UCSD-AML1 (cell line): Measurements from ENCODE around the gene LORICRIN.

Experiments used
- DNase-seq: peaks from one replicate; lab custom pipeline; 2025; ENCODE audit not compliant: unreplicated experiment; lab: John Stamatoyannopoulos, UW

The LORICRIN gene

DNA sequence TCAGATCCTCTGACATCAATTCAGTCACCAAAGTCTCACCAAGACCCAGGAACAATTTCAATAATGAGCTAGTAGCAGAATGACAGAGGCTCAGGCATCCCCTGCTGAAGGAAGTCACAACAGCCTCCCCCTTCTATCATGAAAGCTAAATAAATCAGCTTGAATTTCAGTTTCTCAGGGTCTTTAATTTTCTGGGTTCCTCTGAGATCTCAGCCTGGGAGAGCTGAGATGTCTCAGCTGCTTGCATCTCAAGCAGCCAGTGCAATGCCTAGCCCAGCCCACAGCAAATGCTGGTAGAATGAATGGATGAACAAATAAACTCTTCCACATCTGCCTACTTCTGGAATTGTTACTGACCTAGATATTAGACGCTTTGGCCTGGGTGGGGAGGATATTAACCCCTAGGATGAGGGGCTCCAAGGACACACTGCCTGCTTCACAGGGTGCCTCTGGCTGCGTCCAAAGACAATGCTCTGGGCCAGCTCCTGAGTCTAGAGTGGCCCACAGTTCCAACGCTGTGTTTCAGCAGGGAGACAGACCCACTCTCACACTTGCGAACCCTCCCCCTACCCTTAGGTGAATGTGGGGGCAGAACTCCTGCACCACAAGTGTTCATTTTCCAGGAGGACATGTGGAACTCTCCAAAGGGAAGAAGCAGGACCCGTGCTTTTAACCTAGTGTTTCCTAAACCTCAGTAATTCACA lies 11.2 kb upstream of the LORICRIN start:
- DNase-seq: no peak

DNA sequence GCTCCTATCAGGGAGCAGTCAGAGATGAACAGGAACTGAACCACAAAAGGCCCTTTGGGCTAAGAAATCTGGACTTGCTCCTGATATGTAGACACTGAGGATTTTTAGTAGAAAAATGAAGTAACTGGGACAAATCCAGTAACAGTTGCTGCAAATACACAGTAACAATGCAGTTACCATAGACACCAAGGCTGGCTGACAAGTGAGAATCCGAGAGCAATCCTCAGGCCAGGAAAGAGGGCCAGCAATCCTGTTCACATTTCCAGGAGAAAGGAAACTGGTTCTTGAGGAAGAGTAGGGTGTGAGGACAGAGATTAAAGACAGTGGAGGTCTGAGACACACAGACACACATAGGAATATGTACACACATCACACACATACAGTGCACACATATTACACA lies 9.3 kb upstream of the LORICRIN start:
- no peak for DNase-seq

- no peak for DNase-seq
Observed at GRCh38 chr1:153251087-153251486, 8.4 kb upstream of the LORICRIN start.

- no peak for DNase-seq
Observed at GRCh38 chr1:153251562-153251961, 7.9 kb upstream of the LORICRIN start.

DNA sequence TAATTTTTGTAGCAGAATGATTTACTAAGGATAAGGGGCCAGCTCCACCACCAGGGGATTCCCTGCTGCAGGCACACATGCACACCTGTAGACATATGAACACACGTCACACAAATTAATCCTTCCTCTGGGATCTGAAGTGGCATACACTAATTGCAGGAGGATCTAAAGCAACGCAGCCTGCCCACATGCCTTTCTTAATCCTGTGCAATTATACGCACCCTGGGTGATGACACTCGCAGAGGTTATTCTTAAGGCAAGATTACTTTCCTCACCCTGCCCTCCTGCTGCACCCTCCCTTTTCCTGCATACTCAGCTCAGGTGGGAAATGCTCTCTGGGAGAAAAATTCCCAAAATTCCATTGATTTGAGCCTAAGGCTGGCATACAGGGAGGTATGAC lies 7.5 kb upstream of the LORICRIN start:
- no peak for DNase-seq

DNA sequence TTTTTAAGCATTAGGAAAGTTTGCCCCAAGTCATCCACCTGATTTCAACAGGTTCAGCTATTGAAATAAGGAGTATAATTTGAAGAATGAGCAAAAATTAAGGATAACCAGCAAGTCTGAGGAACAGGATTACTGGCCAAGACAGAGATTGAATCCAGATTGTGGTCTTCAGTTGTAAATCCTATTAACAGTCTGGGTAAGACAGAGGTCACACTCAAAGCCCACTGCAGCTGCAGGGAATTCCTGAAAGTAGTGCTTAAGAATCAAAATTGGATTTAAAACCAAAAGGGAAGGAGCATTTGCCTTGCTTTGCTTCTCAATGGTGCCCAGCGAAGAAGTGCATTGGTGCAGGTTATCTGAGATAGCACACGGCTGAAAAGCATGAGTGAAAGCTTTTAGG lies 6.4 kb upstream of the LORICRIN start:
- DNase-seq: no peak

DNA sequence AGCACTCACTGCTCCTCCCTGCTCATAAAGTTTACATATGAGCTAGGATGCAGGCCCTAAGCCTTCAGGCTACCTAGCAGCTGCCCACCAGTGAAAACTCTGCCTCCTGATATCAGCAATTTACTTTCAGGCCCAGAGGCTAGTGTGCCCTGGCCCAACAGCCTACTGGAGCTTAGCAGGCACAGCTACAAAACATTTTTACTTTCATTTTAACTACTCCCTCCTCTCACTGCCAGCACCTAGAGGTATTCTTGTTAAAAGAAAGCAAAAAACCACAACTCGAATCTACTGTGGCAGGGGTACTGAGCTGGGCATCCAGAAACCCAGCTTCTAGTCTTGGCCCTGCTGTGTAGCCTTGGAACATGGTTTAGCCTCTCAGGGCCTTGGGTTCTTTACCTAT lies 5.8 kb upstream of the LORICRIN start:
- no peak for DNase-seq

- no peak for DNase-seq
Observed at GRCh38 chr1:153260585-153261280, 1.2 kb downstream of the LORICRIN start.

DNA sequence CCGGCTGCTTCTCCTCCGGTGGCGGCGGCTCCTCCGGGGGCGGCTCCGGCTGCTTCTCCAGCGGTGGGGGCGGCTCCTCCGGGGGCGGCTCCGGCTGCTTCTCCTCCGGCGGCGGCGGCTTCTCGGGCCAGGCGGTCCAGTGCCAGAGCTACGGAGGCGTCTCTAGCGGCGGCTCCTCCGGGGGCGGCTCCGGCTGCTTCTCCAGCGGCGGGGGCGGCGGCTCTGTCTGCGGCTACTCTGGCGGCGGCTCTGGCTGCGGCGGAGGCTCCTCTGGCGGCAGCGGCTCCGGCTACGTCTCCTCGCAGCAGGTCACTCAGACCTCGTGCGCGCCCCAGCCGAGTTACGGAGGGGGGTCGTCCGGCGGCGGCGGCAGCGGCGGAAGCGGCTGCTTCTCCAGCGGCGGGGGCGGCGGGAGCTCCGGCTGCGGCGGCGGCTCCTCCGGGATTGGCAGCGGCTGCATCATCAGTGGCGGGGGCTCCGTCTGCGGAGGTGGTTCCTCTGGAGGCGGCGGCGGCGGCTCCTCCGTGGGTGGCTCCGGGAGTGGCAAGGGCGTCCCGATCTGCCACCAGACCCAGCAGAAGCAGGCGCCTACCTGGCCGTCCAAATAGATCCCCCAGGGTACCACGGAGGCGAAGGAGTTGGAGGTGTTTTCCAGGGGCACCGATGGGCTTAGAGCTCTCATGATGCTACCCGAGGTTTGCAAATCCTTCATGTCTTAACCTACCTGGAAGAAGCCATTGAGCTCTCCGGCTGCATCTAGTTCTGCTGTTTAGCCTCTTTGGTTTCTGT lies 2.0 kb downstream of the LORICRIN start:
- DNase-seq: no peak

GRCh38 chr1:153262070-153262366 lies 2.5 kb downstream of the LORICRIN start:
- no peak for DNase-seq

GRCh38 chr1:153262462-153263157 lies 3.1 kb downstream of the LORICRIN start:
- no peak for DNase-seq

DNA sequence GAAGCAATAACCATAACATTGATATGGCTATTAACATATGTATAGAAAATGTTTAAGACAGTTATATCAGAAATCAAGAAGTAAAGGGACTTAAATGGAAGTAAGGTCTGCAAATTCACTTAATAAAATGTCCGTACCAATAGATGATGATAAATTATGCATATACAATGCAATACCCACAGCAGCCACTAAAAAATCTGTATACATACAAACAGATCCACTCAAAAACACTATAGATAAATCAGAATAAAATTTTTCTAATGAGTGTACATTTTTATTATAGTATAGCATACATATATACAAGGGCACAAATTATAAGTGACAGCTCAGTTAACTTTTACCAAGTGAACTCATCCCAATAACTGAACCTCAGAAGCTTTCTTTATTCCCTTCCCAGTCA lies 6.0 kb downstream of the LORICRIN start:
- no peak for DNase-seq

- no peak for DNase-seq
Observed at GRCh38 chr1:153271711-153272110, 12.2 kb downstream of the LORICRIN start.

DNA sequence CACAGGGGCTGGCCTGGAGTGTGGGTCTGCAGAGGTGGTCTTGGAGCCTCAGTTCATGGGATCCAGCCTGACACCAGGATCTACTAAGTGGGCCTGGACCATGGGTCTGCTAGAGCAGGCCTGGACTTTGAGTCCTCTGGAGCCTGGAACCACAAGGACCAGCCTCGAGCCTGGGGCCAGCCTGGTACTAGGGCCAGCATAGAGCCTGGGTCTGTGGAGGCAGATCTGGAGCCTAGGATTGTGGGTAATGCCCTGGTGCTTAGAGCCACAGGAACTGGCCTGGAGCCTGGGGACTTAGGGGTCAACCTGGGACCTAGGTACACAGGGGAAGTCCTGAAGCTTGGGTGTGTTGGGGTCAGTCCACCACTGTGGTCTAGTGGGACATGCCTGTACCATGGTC lies 12.7 kb downstream of the LORICRIN start:
- DNase-seq: no peak

GRCh38 chr1:153277852-153278251 lies 18.4 kb downstream of the LORICRIN start:
- DNase-seq: peak; percentile 19

- DNase-seq: peak; percentile 29
Observed at GRCh38 chr1:153288634-153289275, 29.3 kb downstream of the LORICRIN start.

DNA sequence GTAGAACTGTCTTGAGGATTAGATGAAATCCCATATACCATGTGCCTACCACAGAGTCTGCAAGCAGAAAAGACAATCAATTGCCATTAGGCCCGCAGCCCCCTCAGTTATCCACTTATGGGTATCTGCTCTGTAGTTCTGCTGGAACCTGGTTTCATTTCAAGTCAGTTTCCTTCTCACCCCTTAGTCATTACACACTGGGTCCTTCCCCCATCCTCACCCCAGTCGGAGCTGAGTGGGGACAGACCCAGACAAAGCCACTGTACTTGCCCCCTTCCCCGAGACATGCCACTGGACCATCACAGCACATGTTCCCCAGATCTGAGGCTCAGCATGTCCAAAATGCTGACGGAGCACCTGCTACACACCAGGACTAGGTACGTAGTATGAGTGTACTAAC lies 32.0 kb downstream of the LORICRIN start:
- no peak for DNase-seq

DNA sequence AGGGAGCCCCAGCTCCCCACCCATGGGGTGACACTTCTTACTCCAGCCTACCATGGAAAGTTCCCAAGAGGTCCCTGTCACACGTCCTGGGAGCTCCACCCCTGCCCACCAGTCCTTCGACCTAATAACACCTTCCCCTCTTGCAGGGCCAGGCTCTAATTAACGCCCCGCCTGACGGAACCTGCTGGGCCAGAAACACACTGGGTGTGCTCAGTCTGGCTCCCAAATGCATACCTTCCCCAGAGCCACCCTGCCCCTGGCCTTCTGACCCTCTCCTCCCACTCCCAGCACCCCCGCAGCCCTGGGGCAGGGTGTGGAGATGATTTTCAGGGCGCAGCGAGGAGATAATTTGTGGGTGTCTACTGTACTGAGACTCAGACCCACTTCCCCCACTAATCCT lies 32.7 kb downstream of the LORICRIN start:
- DNase-seq: no peak

- peak; percentile 23 for DNase-seq
Observed at GRCh38 chr1:153292740-153293479, 33.4 kb downstream of the LORICRIN start.

- DNase-seq: no peak
Observed at GRCh38 chr1:153293480-153293775, 33.9 kb downstream of the LORICRIN start.

- DNase-seq: no peak
Observed at GRCh38 chr1:153293851-153294250, 34.4 kb downstream of the LORICRIN start.
